Glutamatergic neuron (in vitro differentiated cells): ENCODE results near the gene OS9. TPM values are rescaled to one million over a fixed set of nuclear protein-coding genes. Genes with fewer than 3 reads are reported as not detected.
A peak's percentile ranks its signal among the peaks of the same experiment; 100 is the strongest.
"Not testable (repeated sequence)": the region's sequence is repeated elsewhere in the genome, so short reads cannot be mapped to it uniquely, and the experiment has no call there.

Experiments used
- DNase-seq: peaks from one replicate; pipeline ENCODE4 v3.0.0; 2022
- H3K27ac Mint-ChIP-seq: one replicate; pipeline ENCODE4 v1.8.0; 2020; ENCODE audit warnings: mild to moderate bottlenecking, mixed read lengths, inconsistent platforms; ENCODE audit not compliant: unreplicated experiment
- H3K27me3 Mint-ChIP-seq: one replicate; pipeline ENCODE4 v1.8.0; 2020; ENCODE audit warnings: mild to moderate bottlenecking, moderate library complexity, mixed read lengths, inconsistent platforms; ENCODE audit not compliant: unreplicated experiment
- H3K36me3 Mint-ChIP-seq: one replicate; pipeline ENCODE4 v1.8.0; 2020; ENCODE audit warnings: mild to moderate bottlenecking, mixed read lengths, inconsistent platforms; ENCODE audit not compliant: unreplicated experiment
- H3K4me1 Mint-ChIP-seq: one replicate; pipeline ENCODE4 v1.8.0; 2020; ENCODE audit warnings: mild to moderate bottlenecking, low read depth, mixed read lengths, inconsistent platforms; ENCODE audit not compliant: unreplicated experiment
- H3K4me3 Mint-ChIP-seq: one replicate; pipeline ENCODE4 v1.8.0; 2020; ENCODE audit warnings: mild to moderate bottlenecking, mixed read lengths, inconsistent platforms; ENCODE audit not compliant: unreplicated experiment
- H3K9me3 Mint-ChIP-seq: one replicate; pipeline ENCODE4 v1.8.0; 2020; ENCODE audit warnings: mild to moderate bottlenecking, moderate library complexity, mixed read lengths, inconsistent platforms; ENCODE audit not compliant: unreplicated experiment
- total RNA-seq: library from RNA; stranded (reverse); fragmentation: NEBNext Ultra II Directional; extraction: Animal tissue kit (Norgen Biotek cat#: 25700); gene quantifications from one replicate; pipeline ENCODE4 v1.2.1, GENCODE V29; 2021; ENCODE audit not compliant: unreplicated experiment
- TF ChIP-seq, protein P1 (sequence below): fragments of 200-600 bp; sonication (generic); IDR thresholded peaks from one replicate; pipeline ENCODE4 v1.5.0; 2021; ENCODE audit not compliant: partially characterized antibody, unreplicated experiment

OS9 gene
- total RNA-seq, 1 donor from 2014 or later = 225 TPM

GRCh38 chr12:57712701-57713100 lies 18.8 kb downstream of the OS9 start:
- Mint-ChIP-seq H3K4me3 (no peak overlapping the region), H3K27ac (peak overlapping the region; percentile 64), H3K9me3 (no peaks in the 10 kb centered on the region), H3K36me3 (peaks cover 8% of the 10 kb centered on the region), H3K4me1 (peaks cover 4% of the 10 kb centered on the region), H3K27me3 (no peaks in the 10 kb centered on the region)
- TF ChIP-seq, protein P1, sequence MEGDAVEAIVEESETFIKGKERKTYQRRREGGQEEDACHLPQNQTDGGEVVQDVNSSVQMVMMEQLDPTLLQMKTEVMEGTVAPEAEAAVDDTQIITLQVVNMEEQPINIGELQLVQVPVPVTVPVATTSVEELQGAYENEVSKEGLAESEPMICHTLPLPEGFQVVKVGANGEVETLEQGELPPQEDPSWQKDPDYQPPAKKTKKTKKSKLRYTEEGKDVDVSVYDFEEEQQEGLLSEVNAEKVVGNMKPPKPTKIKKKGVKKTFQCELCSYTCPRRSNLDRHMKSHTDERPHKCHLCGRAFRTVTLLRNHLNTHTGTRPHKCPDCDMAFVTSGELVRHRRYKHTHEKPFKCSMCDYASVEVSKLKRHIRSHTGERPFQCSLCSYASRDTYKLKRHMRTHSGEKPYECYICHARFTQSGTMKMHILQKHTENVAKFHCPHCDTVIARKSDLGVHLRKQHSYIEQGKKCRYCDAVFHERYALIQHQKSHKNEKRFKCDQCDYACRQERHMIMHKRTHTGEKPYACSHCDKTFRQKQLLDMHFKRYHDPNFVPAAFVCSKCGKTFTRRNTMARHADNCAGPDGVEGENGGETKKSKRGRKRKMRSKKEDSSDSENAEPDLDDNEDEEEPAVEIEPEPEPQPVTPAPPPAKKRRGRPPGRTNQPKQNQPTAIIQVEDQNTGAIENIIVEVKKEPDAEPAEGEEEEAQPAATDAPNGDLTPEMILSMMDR = no peak
- no peak for DNase-seq

GRCh38 chr12:57713209-57713608 lies 19.3 kb downstream of the OS9 start:
- no peak for DNase-seq
- Mint-ChIP-seq H3K4me1 (peaks cover 4% of the 10 kb centered on the region), H3K9me3 (no peaks in the 10 kb centered on the region), H3K36me3 (peaks cover 12% of the 10 kb centered on the region), H3K27me3 (no peaks in the 10 kb centered on the region), H3K27ac (no peak overlapping the region), H3K4me3 (peak overlapping the region; percentile 34)
- TF ChIP-seq, protein P1 = no peak

GRCh38 chr12:57715036-57715748 lies 21.3 kb downstream of the OS9 start:
- DNase-seq, H3K9me3 Mint-ChIP-seq, H3K4me1 Mint-ChIP-seq, H3K27me3 Mint-ChIP-seq, H3K4me3 Mint-ChIP-seq, H3K27ac Mint-ChIP-seq: not testable (repeated sequence)
- H3K36me3 Mint-ChIP-seq = peaks cover 23% of the 10 kb centered on the region

DNA sequence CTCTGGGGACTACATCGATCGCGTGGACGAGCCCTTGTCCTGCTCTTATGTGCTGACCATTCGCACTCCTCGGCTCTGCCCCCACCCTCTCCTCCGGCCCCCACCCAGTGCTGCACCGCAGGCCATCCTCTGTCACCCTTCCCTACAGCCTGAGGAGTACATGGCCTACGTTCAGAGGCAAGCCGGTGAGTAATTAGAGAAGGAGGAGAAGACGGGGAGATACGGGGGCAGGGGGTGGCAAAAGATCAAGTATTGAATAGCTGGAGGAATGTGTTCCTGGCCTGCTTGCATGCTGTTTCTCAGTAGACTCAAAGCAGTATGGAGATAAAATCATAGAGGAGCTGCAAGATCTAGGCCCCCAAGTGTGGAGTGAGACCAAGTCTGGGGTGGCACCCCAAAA lies 21.9 kb downstream of the OS9 start:
- Mint-ChIP-seq H3K9me3 (peaks cover 3% of the 10 kb centered on the region), H3K36me3 (peaks cover 23% of the 10 kb centered on the region), H3K4me3 (no peak overlapping the region), H3K4me1 (peaks cover 4% of the 10 kb centered on the region), H3K27ac (no peak overlapping the region), H3K27me3 (no peaks in the 10 kb centered on the region)
- TF ChIP-seq, protein P1 = no peak
- DNase-seq = no peak

DNA sequence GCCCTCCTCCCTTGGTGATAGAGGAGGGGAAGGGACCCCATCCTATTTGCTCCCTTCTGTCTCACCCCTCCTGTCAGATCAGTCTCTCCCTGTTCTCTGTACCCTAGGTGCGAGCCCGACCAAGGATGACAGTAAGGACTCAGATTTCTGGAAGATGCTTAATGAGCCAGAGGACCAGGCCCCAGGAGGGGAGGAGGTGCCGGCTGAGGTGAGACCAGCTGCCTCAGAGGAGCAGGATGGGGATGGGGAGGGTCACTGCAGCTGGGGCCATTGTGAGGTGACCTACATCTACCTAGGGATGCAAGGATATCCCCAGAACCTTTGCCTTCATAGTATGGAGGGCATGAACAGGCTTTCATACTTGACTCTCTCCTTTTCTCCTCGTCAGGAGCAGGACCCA lies 22.4 kb downstream of the OS9 start:
- Mint-ChIP-seq H3K4me3 (no peak overlapping the region), H3K27ac (no peak overlapping the region), H3K27me3 (no peaks in the 10 kb centered on the region), H3K36me3 (peaks cover 23% of the 10 kb centered on the region), H3K4me1 (peaks cover 4% of the 10 kb centered on the region), H3K9me3 (peaks cover 4% of the 10 kb centered on the region)
- TF ChIP-seq, protein P1 = no peak
- no peak for DNase-seq
